Keratinocyte (primary cell): ENCODE measurements around the gene PIGP.

Experiments
- EZH2 ChIP-seq: IDR thresholded peaks from one replicate; pipeline ENCODE4 v1.6.1; 2012; ENCODE audit warnings: inconsistent platforms, mild to moderate bottlenecking, low read length, moderate library complexity
- TF ChIP-seq, protein P1 (sequence below), 3 experiments: IDR thresholded peaks in 1 of 3; conservative IDR thresholded peaks in 1 of 3; optimal IDR thresholded peaks in 1 of 3; 2 replicates in 2 of 3; 3 replicates in 1 of 3; pipeline versions ENCODE3 to v1.5.1; 2011; ENCODE audit warnings: low read length in 3 of 3, mild to moderate bottlenecking in 3 of 3, moderate library complexity in 2 of 3, control low read depth in 1 of 3, inconsistent platforms in 1 of 3; ENCODE audit not compliant: insufficient read depth in 2 of 3; ENCODE audit errors: extremely low read depth in 1 of 3

DNA sequence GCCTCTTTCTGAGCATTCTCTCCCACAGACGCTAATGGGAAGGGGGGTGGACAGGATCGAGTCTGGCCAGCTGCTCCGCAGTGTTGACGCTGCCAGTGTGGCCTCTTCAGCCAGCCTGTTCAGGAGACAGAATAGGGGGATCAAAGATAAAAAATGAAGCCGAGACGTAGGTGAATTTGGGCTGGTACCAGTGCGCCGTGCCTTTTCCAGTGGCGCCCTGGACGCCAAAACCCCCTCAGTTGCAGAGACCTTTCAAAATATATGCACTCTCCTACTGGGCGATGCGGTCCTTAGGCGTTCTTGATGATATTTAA is 1.3 kb upstream of the PIGP start:
- TF ChIP-seq, protein P1, sequence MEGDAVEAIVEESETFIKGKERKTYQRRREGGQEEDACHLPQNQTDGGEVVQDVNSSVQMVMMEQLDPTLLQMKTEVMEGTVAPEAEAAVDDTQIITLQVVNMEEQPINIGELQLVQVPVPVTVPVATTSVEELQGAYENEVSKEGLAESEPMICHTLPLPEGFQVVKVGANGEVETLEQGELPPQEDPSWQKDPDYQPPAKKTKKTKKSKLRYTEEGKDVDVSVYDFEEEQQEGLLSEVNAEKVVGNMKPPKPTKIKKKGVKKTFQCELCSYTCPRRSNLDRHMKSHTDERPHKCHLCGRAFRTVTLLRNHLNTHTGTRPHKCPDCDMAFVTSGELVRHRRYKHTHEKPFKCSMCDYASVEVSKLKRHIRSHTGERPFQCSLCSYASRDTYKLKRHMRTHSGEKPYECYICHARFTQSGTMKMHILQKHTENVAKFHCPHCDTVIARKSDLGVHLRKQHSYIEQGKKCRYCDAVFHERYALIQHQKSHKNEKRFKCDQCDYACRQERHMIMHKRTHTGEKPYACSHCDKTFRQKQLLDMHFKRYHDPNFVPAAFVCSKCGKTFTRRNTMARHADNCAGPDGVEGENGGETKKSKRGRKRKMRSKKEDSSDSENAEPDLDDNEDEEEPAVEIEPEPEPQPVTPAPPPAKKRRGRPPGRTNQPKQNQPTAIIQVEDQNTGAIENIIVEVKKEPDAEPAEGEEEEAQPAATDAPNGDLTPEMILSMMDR (optimal IDR thresholded peaks at IDR 0.05 in 1 of 3, IDR thresholded peaks at IDR 0.05 in 1 of 3, conservative IDR thresholded peaks at IDR 0.05 in 1 of 3; ENCODE audit: extremely low read depth in 1 of 3, insufficient read depth in 2 of 3, low read length in 3 of 3) = no peak
- no peak for TF ChIP-seq EZH2
